ENCODE measurements around the gene COG5.
A peak's percentile ranks its signal among the peaks of the same experiment; 100 is the strongest.

The COG5 gene

DNA sequence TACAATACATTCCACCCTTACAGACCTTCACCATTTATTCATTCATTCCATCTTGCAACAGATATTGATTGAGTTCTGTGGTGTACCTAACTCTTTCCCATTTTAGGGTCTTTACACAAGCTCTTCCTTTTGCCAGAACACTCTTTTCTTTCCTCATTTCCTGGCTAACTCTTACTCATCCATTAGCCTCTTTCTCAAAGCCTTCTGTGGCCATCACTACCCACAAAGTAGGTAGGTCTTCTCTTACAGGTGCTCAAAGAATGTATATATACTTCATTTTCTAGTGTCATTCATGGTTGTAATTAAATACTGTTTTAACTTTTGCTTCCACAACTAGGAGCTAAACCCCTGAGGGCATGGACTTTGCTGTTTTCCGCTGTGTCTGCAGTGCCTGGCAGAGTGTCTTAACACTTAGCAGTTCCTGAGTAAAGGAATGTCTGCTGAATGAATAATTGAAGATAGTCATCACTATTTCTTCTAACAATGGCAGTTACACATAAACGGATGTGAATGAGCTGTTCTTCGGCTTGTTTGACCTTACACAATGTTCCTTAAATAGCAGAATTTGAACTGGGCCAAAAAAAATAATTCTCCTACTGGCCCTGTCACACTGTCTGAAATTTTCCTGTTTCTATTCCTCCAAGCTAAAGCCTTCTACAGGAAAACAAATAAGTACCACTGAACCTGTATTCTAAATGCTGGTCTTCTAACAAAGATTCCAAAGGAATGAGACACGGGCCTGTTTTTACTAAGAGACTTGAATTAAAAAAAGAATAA lies 31.4 kb upstream of the COG5 start:
- no peaks in the 10 kb centered on the region for H3K4me1 ChIP-seq (ENCODE audit: control insufficient read depth, insufficient read depth, low read length)
- no peak overlapping the region for H3K4me3 ChIP-seq (ENCODE audit: low read length)
- H3K9me3 ChIP-seq (ENCODE audit: control insufficient read depth, low read length): no peaks in the 10 kb centered on the region
- H3K9ac ChIP-seq (ENCODE audit: low read length): no peak overlapping the region
- H3K27me3 ChIP-seq (ENCODE audit: control insufficient read depth, insufficient read depth, low read length): no peaks in the 10 kb centered on the region
- H3K36me3 ChIP-seq (ENCODE audit: control insufficient read depth, insufficient read depth, low read length): no peaks in the 10 kb centered on the region

DNA sequence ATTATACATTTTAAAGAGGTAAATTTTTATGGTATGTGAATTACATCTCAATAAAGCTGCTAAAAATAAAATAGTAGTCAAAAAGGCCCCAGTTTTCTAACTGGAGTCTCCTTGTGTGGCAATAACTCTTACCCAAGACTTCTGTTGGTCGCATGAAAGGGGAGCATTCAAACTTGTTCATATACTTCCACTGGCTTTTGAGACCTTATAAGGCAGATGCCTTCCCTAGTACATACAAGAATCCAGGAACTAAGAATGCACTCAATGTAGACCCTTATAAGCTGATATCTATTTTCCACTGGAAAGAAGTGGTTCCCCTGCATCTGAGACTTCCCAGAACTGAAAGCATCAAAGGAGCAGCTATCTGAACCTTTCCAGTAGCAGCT lies 29.3 kb upstream of the COG5 start:
- Histone ChIP-seq H3K9ac (ENCODE audit: low read length) (no peak overlapping the region), H3K36me3 (ENCODE audit: control insufficient read depth, insufficient read depth, low read length) (no peaks in the 10 kb centered on the region), H3K4me1 (ENCODE audit: control insufficient read depth, insufficient read depth, low read length) (no peaks in the 10 kb centered on the region)

DNA sequence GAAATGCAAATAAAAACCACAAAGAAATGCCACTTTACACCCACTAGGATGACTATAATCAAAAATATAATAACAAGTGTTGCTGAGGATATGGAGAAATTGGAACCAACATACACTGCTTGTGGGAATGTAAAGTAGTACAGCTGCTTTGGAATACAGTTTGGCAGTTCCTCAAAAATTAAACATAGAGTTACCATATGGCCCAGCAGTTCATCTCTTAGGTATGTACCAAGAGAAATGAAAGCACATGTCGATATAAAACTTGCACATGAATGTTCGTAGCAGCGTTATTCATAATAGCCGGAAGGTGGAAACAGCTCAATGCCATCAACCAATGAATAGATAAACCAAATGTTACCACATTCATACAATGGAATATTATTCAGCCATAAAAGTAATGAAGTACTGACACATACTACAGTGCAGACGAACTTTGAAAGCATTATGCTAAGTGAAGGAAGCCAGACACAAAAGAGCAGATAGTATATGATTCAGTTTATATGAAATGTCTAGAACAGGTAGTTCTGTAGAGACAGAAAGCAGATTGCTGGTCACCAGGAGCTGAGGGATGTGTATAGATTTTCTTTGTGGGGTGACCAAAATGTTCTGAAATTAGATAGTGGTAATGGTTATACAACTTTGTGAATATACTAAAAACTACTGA lies 28.8 kb upstream of the COG5 start:
- no peaks in the 10 kb centered on the region for H3K9me3 ChIP-seq (ENCODE audit: control insufficient read depth, low read length)
- no peak overlapping the region for H3K4me3 ChIP-seq (ENCODE audit: low read length)
- H3K9ac ChIP-seq (ENCODE audit: low read length): no peak overlapping the region
- H3K4me1 ChIP-seq (ENCODE audit: control insufficient read depth, insufficient read depth, low read length): no peaks in the 10 kb centered on the region
- no peaks in the 10 kb centered on the region for H3K27me3 ChIP-seq (ENCODE audit: control insufficient read depth, insufficient read depth, low read length)
- H3K36me3 ChIP-seq (ENCODE audit: control insufficient read depth, insufficient read depth, low read length): no peaks in the 10 kb centered on the region

More for the DNA sequence above, 29.3 kb upstream of the COG5 start:
- no peaks in the 10 kb centered on the region for H3K27me3 ChIP-seq (ENCODE audit: control insufficient read depth, insufficient read depth, low read length)
- H3K9me3 ChIP-seq (ENCODE audit: control insufficient read depth, low read length): no peaks in the 10 kb centered on the region
- H3K4me3 ChIP-seq (ENCODE audit: low read length): no peak overlapping the region

DNA sequence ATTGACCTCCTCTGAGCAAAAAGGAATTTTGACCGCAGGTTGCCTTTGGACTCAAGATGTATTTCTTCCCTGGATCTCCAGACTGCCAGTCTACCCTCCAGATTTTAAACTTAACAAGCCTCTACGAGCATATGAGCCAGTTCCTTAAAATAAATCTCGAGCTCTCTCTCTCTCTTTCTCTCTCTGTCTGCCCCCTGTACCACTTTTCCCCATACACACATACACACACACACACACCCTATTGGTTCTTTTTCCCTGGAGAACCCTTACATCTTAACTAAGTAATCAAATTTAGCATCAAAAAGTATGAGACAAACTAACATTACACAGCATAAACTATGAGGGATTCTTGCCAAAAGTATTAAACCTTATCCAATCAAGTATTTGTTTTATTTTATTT lies 27.7 kb upstream of the COG5 start:
- Histone ChIP-seq H3K9me3 (ENCODE audit: control insufficient read depth, low read length) (no peaks in the 10 kb centered on the region), H3K36me3 (ENCODE audit: control insufficient read depth, insufficient read depth, low read length) (no peaks in the 10 kb centered on the region), H3K4me1 (ENCODE audit: control insufficient read depth, insufficient read depth, low read length) (no peaks in the 10 kb centered on the region), H3K9ac (ENCODE audit: low read length) (no peak overlapping the region), H3K4me3 (ENCODE audit: low read length) (no peak overlapping the region), H3K27me3 (ENCODE audit: control insufficient read depth, insufficient read depth, low read length) (no peaks in the 10 kb centered on the region)

DNA sequence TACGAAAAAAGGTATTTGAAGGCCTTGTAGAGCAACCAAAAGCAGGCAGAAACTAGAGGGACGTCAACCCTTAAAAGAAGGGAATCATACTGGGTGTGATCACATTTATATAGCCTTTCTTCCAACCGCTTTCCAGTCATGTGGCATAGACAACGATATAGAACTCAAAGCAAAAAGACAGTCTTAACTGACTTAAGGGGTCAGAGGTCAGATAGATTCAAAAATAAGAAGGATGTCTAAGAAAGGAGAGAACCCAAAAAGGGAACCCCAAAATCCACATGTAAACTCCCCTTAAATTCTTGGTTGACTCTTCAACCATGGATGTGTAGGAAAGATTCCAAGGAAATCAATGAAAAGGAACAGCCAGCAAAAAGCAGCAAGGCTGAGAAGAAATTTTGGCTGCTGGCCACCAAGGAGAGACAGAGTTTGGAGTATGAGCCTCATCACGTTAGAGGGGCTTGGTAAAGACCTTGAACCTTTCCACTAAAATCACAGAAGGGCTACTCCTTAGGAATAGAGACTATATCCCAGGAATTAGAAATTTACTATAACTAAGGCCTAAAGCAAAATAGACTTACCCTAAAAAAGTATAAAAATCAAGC lies 24.9 kb upstream of the COG5 start:
- Histone ChIP-seq H3K27me3 (ENCODE audit: control insufficient read depth, insufficient read depth, low read length) (no peaks in the 10 kb centered on the region), H3K36me3 (ENCODE audit: control insufficient read depth, insufficient read depth, low read length) (no peaks in the 10 kb centered on the region), H3K9me3 (ENCODE audit: control insufficient read depth, low read length) (no peaks in the 10 kb centered on the region), H3K9ac (ENCODE audit: low read length) (no peak overlapping the region), H3K4me3 (ENCODE audit: low read length) (no peak overlapping the region), H3K4me1 (ENCODE audit: control insufficient read depth, insufficient read depth, low read length) (no peaks in the 10 kb centered on the region)

DNA sequence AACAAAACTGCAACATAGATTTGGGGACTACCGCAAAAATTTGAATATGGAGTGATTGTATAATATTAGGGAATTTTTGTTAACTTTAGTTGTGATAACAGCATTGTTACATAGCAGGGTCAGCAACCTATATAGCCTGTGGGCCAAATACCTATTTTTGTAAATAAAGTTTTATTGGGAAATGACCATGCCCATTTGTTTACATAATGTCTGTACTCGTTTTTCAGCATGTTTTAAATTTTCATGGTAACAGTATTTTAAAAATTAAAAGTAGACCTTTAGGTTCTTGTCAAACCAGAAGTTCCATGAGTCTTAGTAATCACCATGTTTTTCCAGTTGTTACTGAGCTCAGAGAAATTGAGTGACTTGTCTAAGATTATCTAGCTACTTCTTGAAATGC lies 21.0 kb upstream of the COG5 start:
- H3K9ac ChIP-seq (ENCODE audit: low read length): no peak overlapping the region
- no peaks in the 10 kb centered on the region for H3K4me1 ChIP-seq (ENCODE audit: control insufficient read depth, insufficient read depth, low read length)
- H3K27me3 ChIP-seq (ENCODE audit: control insufficient read depth, insufficient read depth, low read length): no peaks in the 10 kb centered on the region
- H3K9me3 ChIP-seq (ENCODE audit: control insufficient read depth, low read length): no peaks in the 10 kb centered on the region
- no peaks in the 10 kb centered on the region for H3K36me3 ChIP-seq (ENCODE audit: control insufficient read depth, insufficient read depth, low read length)
- no peak overlapping the region for H3K4me3 ChIP-seq (ENCODE audit: low read length)

DNA sequence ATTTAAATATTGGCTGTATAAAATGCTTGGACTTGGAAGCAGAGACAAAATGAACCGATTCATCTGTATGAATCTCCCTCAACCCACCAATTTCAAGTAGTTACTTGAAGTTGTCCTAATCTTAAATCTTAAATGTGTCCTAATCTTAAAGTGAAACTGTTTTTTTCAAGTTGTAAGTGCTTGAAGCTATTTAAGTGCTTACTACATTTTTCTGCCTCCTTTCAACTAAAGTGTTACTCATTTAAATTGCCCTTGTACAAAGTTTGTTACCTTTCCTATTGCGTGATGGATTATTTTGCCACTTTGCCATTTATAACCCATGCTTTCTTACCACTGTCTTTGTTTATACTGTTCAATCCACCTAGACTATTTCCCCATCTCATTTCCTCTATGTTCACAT lies 19.2 kb upstream of the COG5 start:
- H3K27me3 ChIP-seq (ENCODE audit: control insufficient read depth, insufficient read depth, low read length): no peaks in the 10 kb centered on the region
- no peak overlapping the region for H3K9ac ChIP-seq (ENCODE audit: low read length)
- no peaks in the 10 kb centered on the region for H3K4me1 ChIP-seq (ENCODE audit: control insufficient read depth, insufficient read depth, low read length)
- no peak overlapping the region for H3K4me3 ChIP-seq (ENCODE audit: low read length)
- no peaks in the 10 kb centered on the region for H3K36me3 ChIP-seq (ENCODE audit: control insufficient read depth, insufficient read depth, low read length)
- no peaks in the 10 kb centered on the region for H3K9me3 ChIP-seq (ENCODE audit: control insufficient read depth, low read length)

DNA sequence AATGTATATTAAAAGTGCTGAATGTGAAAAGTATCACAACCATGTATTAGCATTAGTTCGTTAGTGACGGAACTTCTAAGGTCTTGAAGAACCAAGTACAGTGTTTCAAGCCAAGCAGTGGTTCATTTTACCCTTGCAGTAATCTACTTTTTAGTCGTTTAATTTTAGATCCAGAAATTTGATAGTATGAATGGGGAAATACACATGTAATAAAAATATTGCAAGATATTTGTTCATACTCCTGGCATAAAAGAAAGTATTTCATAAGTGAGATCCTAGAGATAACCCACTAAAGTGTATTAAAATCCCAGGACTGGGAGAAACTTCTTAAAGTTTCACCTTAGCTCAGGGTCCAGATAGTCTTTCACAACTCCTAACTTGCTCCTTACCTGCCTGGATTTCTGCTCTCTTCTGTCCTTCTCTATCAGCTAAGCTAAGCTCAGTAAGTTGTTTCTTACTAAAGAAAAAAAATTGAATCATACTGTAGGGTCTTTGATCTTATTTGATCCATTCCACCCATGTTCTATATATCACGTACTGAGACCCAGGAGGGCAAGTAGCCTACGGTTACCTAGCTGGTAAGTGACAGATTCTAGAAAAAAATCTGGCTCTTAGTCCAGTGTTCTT lies 17.8 kb upstream of the COG5 start:
- Histone ChIP-seq H3K4me3 (ENCODE audit: low read length) (no peak overlapping the region), H3K4me1 (ENCODE audit: control insufficient read depth, insufficient read depth, low read length) (no peaks in the 10 kb centered on the region), H3K27me3 (ENCODE audit: control insufficient read depth, insufficient read depth, low read length) (no peaks in the 10 kb centered on the region), H3K9me3 (ENCODE audit: control insufficient read depth, low read length) (no peaks in the 10 kb centered on the region), H3K9ac (ENCODE audit: low read length) (no peak overlapping the region), H3K36me3 (ENCODE audit: control insufficient read depth, insufficient read depth, low read length) (no peaks in the 10 kb centered on the region)

DNA sequence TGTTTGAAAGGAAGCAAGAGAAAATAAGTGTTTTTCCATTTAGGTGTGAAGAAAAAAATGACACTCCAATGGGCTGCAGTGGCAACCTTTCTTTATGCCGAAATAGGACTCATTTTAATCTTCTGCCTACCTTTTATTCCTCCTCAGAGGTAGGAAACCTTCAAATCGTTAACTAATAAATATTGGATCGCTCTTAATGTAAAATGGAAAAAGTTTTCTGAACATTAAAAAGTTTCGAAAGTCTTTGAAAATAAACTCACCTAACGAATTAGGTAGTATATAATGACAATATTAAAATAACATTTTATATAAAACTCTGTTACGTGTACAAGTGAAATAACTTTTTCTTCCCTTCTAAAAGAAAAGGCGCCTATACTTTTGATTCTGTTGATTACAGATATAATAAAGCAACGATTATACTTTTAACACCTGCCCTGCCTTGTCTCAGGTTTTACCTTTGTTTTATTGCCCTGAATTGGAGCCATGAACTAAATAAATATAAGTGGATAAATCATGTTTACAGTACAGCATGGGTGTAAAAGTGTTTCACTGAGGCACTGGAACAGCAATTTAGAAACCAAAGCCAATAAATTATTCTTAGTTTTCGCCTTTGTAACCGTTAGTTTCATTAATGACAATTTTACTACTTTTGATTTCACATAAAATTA lies 17.1 kb upstream of the COG5 start:
- peak overlapping the region; percentile 92 for H3K9ac ChIP-seq (ENCODE audit: low read length)
- no peaks in the 10 kb centered on the region for H3K4me1 ChIP-seq (ENCODE audit: control insufficient read depth, insufficient read depth, low read length)
- peak overlapping the region; percentile 90 for H3K4me3 ChIP-seq (ENCODE audit: low read length)
- no peaks in the 10 kb centered on the region for H3K27me3 ChIP-seq (ENCODE audit: control insufficient read depth, insufficient read depth, low read length)
- no peaks in the 10 kb centered on the region for H3K9me3 ChIP-seq (ENCODE audit: control insufficient read depth, low read length)
- H3K36me3 ChIP-seq (ENCODE audit: control insufficient read depth, insufficient read depth, low read length): no peaks in the 10 kb centered on the region

DNA sequence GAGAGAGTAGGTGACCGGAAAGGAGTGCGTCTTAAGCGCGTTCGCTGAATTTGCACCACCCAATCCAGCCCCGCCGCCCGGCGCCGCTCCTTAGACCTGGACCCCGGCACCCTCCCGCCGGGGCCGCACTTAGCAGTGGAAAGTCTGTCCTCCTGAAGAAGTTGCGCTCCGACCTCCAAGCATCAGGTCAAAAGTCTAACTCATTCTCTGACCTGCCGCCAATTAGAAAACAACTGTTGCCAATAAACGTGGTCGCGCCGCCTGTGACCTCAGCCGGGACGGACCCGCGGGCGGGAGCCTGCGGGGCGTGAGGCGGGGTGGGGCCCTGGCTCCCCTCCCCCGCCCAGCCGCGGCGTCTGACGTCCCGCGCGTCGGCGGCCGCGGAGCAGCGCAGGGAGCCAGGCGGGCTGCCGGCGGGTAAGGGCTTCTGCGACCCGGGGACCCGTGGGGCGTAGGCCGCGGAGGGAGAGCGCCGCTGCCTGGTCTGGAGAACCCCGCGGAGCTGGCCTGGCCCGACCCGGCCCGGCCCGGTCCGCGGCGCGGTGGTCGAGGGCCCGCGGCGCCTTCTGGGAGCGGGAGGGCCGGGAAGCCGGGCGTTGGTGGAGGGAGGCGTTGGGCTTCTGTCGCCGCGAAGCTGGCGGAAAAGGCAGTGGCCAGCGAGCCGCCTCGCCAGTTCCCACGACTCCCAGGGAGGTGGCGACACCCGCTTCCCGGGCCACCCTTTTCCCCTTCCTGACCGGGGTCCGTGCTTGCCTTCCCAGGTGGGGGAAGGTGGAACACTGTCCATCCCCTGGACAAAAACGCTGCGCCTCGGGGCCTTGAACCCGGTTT lies 16.4 kb upstream of the COG5 start, which contains the start of gene BCAP29:
Gene BCAP29, plus strand, starts transcription at position 362 of the 831 bp plus-strand sequence. CDS start 527 bp downstream, outside the sequence.
- Histone ChIP-seq H3K27me3 (ENCODE audit: control insufficient read depth, insufficient read depth, low read length) (no peaks in the 10 kb centered on the region), H3K36me3 (ENCODE audit: control insufficient read depth, insufficient read depth, low read length) (no peaks in the 10 kb centered on the region), H3K9me3 (ENCODE audit: control insufficient read depth, low read length) (no peaks in the 10 kb centered on the region), H3K4me1 (ENCODE audit: control insufficient read depth, insufficient read depth, low read length) (no peaks in the 10 kb centered on the region), H3K9ac (ENCODE audit: low read length) (peak within 1 kb of the TSS; percentile 92), H3K4me3 (ENCODE audit: low read length) (peak within 1 kb of the TSS; percentile 90)

DNA sequence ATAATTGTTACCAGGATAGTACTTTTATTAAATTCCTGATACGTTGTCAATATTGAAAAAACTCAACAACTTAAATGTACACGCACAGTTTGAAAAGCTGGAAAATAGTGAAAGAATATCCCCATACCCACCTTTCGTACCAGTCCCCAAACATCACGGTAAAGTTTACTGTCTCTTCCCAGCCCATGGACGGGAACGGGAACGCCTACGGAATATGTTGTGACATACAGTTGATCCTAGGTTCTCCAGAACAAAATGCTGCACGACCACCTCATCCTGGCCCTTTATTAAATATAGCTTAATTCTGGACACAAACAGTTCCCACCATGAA lies 15.8 kb upstream of the COG5 start:
- Histone ChIP-seq H3K9me3 (ENCODE audit: control insufficient read depth, low read length) (no peaks in the 10 kb centered on the region), H3K4me1 (ENCODE audit: control insufficient read depth, insufficient read depth, low read length) (no peaks in the 10 kb centered on the region), H3K27me3 (ENCODE audit: control insufficient read depth, insufficient read depth, low read length) (no peaks in the 10 kb centered on the region), H3K36me3 (ENCODE audit: control insufficient read depth, insufficient read depth, low read length) (no peaks in the 10 kb centered on the region), H3K4me3 (ENCODE audit: low read length) (peak overlapping the region; percentile 90), H3K9ac (ENCODE audit: low read length) (peak overlapping the region; percentile 92)
